HCT116 (cell line): Measurements from ENCODE around the gene SERTAD2. TPM values are rescaled to one million over a fixed set of nuclear protein-coding genes. Genes with fewer than 3 reads are reported as not detected.

Source experiments
- ATAC-seq: fragments of 200-7000 bp; cut with Tn5 transposase; 2 replicates; pipeline ENCODE4 v1.9.1; 2020; ENCODE audit warnings: mild to moderate bottlenecking, moderate library complexity
- BruUV-seq: library from RNA; stranded (reverse); fragments of 400-500 nt; replicated peaks from 2 replicates; lab custom pipeline; 2021; lab: Mats Ljungman, UMichigan
- CTCF ChIA-PET: fragments of 300-600 bp; sonication (Branson Sonifier 250); formaldehyde crosslinking; loops from one replicate; lab custom pipeline; 2021; ENCODE audit warnings: antibody characterized with exemption; lab: Charles Lee
- POLR2A ChIA-PET: fragments of 300-600, 350-600 bp; sonication (Branson Sonifier 250); formaldehyde crosslinking; loops from one replicate; lab custom pipeline; 2021; ENCODE audit warnings: antibody characterized with exemption; lab: Charles Lee
- RAD21 ChIA-PET, 2 experiments: fragments of 300-600 bp; sonication (Branson Sonifier 250); formaldehyde crosslinking; loops; one replicate each; lab custom pipeline; 2023; ENCODE audit warnings: low total read pairs in 2 of 2; ENCODE audit not compliant: uncharacterized antibody in 2 of 2, unreplicated experiment in 2 of 2, low non-redundant PET in 1 of 2; lab: Charles Lee
- DNase-seq: peaks from one replicate; pipeline ENCODE4 v3.0.0-alpha.2; 2010; ENCODE audit warnings: low read depth, low spot score
- H2AFZ ChIP-seq: fragments of 200-600 bp; shearing (Covaris generic), sonication (generic); 2 replicates; pipeline ENCODE4 v1.6.1; 2017; ENCODE audit warnings: low read depth, mixed run types, mixed read lengths, antibody characterized with exemption, low read length; ENCODE audit not compliant: poor library complexity, severe bottlenecking
- H3K27ac ChIP-seq: 2 replicates; pipeline ENCODE4 v1.5.1; 2012; ENCODE audit warnings: low read depth, low read length
- H3K27me3 ChIP-seq: fragments of 200-600 bp; sonication (generic); 2 replicates; pipeline ENCODE4 v1.6.1; 2016; ENCODE audit warnings: mixed run types, low read length, mixed read lengths; ENCODE audit not compliant: insufficient read depth
- H3K36me3 ChIP-seq, 2 experiments: fragments of 200-500 bp in 1 of 2; fragments of 200-600 bp in 1 of 2; sonication (Bioruptor generic) in 1 of 2; sonication (generic) in 1 of 2; 2 replicates each; pipeline versions ENCODE4 v1.5.1 to v1.6.1; 2014 to 2016; ENCODE audit warnings: low read length in 2 of 2, inconsistent platforms in 1 of 2, mixed read lengths in 1 of 2, mixed run types in 1 of 2; ENCODE audit not compliant: insufficient read depth in 2 of 2, control insufficient read depth in 1 of 2
- H3K4me1 ChIP-seq, 2 experiments: fragments of 200-600 bp in 1 of 2; sonication (generic) in 1 of 2; 2 replicates each; pipeline versions ENCODE4 v1.5.1 to v1.6.1; 2012 to 2017; ENCODE audit warnings: low read length in 2 of 2, inconsistent platforms in 1 of 2, mild to moderate bottlenecking in 1 of 2, mixed read lengths in 1 of 2, mixed run types in 1 of 2, moderate library complexity in 1 of 2; ENCODE audit not compliant: insufficient read depth in 2 of 2, control insufficient read depth in 1 of 2
- H3K4me2 ChIP-seq: fragments of 200-600 bp; sonication (generic); 2 replicates; pipeline ENCODE4 v1.6.1; 2017; ENCODE audit warnings: mixed run types, low read length, mixed read lengths
- H3K4me3 ChIP-seq, 2 experiments: fragments of 200-600 bp in 1 of 2; sonication (generic) in 1 of 2; replicated peaks in 1 of 2; 2 replicates each; pipeline ENCODE4 v1.5.1; 2011 to 2016; ENCODE audit warnings: low read length in 2 of 2, control low read depth in 1 of 2, low read depth in 1 of 2, mild to moderate bottlenecking in 1 of 2, mixed read lengths in 1 of 2, mixed run types in 1 of 2
- H3K79me2 ChIP-seq: fragments of 200-600 bp; sonication (generic); 2 replicates; pipeline ENCODE4 v1.6.1; 2017; ENCODE audit warnings: mild to moderate bottlenecking, mixed run types, low read length, moderate library complexity, mixed read lengths; ENCODE audit not compliant: insufficient read depth
- H3K9ac ChIP-seq: fragments of 200-600 bp; sonication (generic); 2 replicates; pipeline ENCODE4 v1.6.1; 2016; ENCODE audit warnings: low read length, mixed read lengths
- H3K9me2 ChIP-seq: fragments of 200-600 bp; sonication (generic), shearing (Covaris generic); 2 replicates; pipeline ENCODE4 v1.6.1; 2017; ENCODE audit warnings: mixed run types, mild to moderate bottlenecking, moderate library complexity; ENCODE audit not compliant: insufficient read depth
- H3K9me3 ChIP-seq, 2 experiments: fragments of 200-500 bp in 1 of 2; fragments of 200-600 bp in 1 of 2; sonication (Bioruptor generic) in 1 of 2; sonication (generic) in 1 of 2; 2 replicates each; pipeline ENCODE4 v1.6.1; 2014 to 2017; ENCODE audit warnings: low read length in 2 of 2, mixed read lengths in 2 of 2, inconsistent platforms in 1 of 2, low read depth in 1 of 2, mild to moderate bottlenecking in 1 of 2, mixed run types in 1 of 2, moderate library complexity in 1 of 2; ENCODE audit not compliant: control insufficient read depth in 1 of 2, insufficient read depth in 1 of 2
- H4K20me1 ChIP-seq: fragments of 200-600 bp; sonication (generic), shearing (Covaris generic); 2 replicates; pipeline ENCODE4 v1.6.1; 2017; ENCODE audit warnings: mixed run types, mild to moderate bottlenecking, moderate library complexity; ENCODE audit not compliant: insufficient read depth
- CBX3 ChIP-seq: IDR thresholded peaks from 2 replicates; pipeline ENCODE4 v1.6.1; 2012; ENCODE audit warnings: low read depth
- EGR1 ChIP-seq: IDR thresholded peaks from 2 replicates; pipeline ENCODE4 v1.6.1; 2012; ENCODE audit warnings: low read depth
- EZH2 ChIP-seq: fragments of 200-600 bp; sonication (generic); IDR thresholded peaks from 2 replicates; pipeline ENCODE4 v1.6.1; 2017; ENCODE audit warnings: antibody characterized with exemption, mixed run types
- EZH2phosphoT487 ChIP-seq: fragments of 200-600 bp; IDR thresholded peaks from 2 replicates; pipeline ENCODE4 v1.6.1; 2018; ENCODE audit warnings: antibody characterized with exemption, borderline replicate concordance
- ZBTB33 ChIP-seq: IDR thresholded peaks from 2 replicates; pipeline ENCODE4 v1.6.1; 2011; ENCODE audit warnings: mild to moderate bottlenecking, low read length, moderate library complexity; ENCODE audit not compliant: insufficient replicate concordance; ENCODE audit errors: extremely low read depth
- ZFX ChIP-seq: fragments of 450-650 bp; IDR thresholded peaks from 2 replicates; pipeline ENCODE4 v1.6.1; 2017
- intact Hi-C: fragments of 100-400 bp; cut with micrococcal nuclease; formaldehyde crosslinking; loops from 2 replicates; pipeline ENCODE4 v1.10.0; 2022
- total RNA-seq: library from RNA; stranded (reverse); gene quantifications from one replicate; pipeline ENCODE4 v1.2.1, GENCODE V29; 2021; ENCODE audit not compliant: unreplicated experiment

SERTAD2 gene
- total RNA-seq, 1 experiment from 2014 or later, result 80.1 TPM

GRCh38 chr2:64663402-64663801 is 9.7 kb upstream of the SERTAD2 start:
- ChIA-PET POLR2A (interaction anchor here (4.2 kb wide), 1 partner anchor 9 kb away, joined by 24 read pairs; the partner anchor contains the start of gene SERTAD2), CTCF (interaction anchor here (1.2 kb wide), 1 partner anchor 8 kb away, joined by 3 read pairs; no protein-coding TSS in a partner anchor), RAD21 (no interaction called here)
- H3K27me3 ChIP-seq, result no peaks in the 10 kb centered on the region
- DNase-seq, result no peak
- no peaks in the 10 kb centered on the region for H4K20me1 ChIP-seq
- TF ChIP-seq ZBTB33 (no peak), EZH2 (no peak)
- no peak overlapping the region for H3K9ac ChIP-seq
- intact Hi-C loops, result no loop called here
- H3K9me3 ChIP-seq, result no peaks in the 10 kb centered on the region
- no peaks in the 10 kb centered on the region; a peak in 1 of 4 replicates for H3K4me1 ChIP-seq
- H2AFZ ChIP-seq, result no peak overlapping the region
- peaks cover 6% of the 10 kb centered on the region; the same call in 1 of the 2 replicates for H3K79me2 ChIP-seq
- no peak overlapping the region for H3K4me2 ChIP-seq
- no TSS peak for BruUV-seq
- no peaks in the 10 kb centered on the region for H3K36me3 ChIP-seq
- H3K4me3 ChIP-seq, result no peak overlapping the region
- ATAC-seq, result no peak
- H3K27ac ChIP-seq, result no peak overlapping the region
- no peaks in the 10 kb centered on the region for H3K9me2 ChIP-seq

GRCh38 chr2:64661741-64662169 is 8.0 kb upstream of the SERTAD2 start:
- no TSS peak for BruUV-seq
- CTCF ChIA-PET, result interaction anchor here (1.7 kb wide), 1 partner anchor 15 kb away, joined by 9 read pairs; no protein-coding TSS in a partner anchor
- no peak for ATAC-seq
- H3K79me2 ChIP-seq, result peaks cover 6% of the 10 kb centered on the region; the same call in 1 of the 2 replicates
- RAD21 ChIA-PET, result no interaction called here
- no peaks in the 10 kb centered on the region for H4K20me1 ChIP-seq
- no peak for TF ChIP-seq EZH2phosphoT487
- no peak for TF ChIP-seq ZBTB33
- TF ChIP-seq CBX3, result no peak
- no peak for TF ChIP-seq EGR1
- TF ChIP-seq ZFX, result no peak
- TF ChIP-seq, all 23 proteins: peak for 0
- H3K9me3 ChIP-seq, result no peaks in the 10 kb centered on the region
- no peaks in the 10 kb centered on the region for H3K27me3 ChIP-seq
- POLR2A ChIA-PET, result interaction anchor here (4.2 kb wide), 1 partner anchor 8 kb away, joined by 24 read pairs; the partner anchor contains the start of gene SERTAD2
- intact Hi-C loops, result no loop called here
- H2AFZ ChIP-seq, result no peak overlapping the region
- DNase-seq, result no peak
- H3K4me3 ChIP-seq, result no peak overlapping the region
- H3K9ac ChIP-seq, result no peak overlapping the region
- H3K4me2 ChIP-seq, result no peak overlapping the region
- no peaks in the 10 kb centered on the region for H3K9me2 ChIP-seq
- H3K4me1 ChIP-seq, result peaks cover 0 to 2% of the 10 kb centered on the region in 2 experiments; a peak in 1 of 4 replicates
- H3K27ac ChIP-seq, result no peak overlapping the region
- no peaks in the 10 kb centered on the region for H3K36me3 ChIP-seq
